Stomach (tissue), 9 donors: ENCODE measurements around the gene PDE4D. TPM values are rescaled to one million over a fixed set of nuclear protein-coding genes. Genes with fewer than 3 reads are reported as not detected.

Experiments
- DNase-seq, 2 donors: peaks; one replicate each; pipeline versions ENCODE4 v3.0.0 to v3.0.0-alpha.2; 2013 to 2019
- H3K27ac ChIP-seq, 5 donors: fragments of 200-600 bp in 4 of 5; sonication (generic) in 4 of 5; one replicate each; pipeline ENCODE4 v1.5.1; 2013 to 2019; ENCODE audit warnings: mild to moderate bottlenecking in 1 of 5, moderate library complexity in 1 of 5
- H3K27me3 ChIP-seq, 3 donors: fragments of 200-600 bp; sonication (generic); one replicate each; pipeline ENCODE4 v1.5.1; 2017 to 2019; ENCODE audit warnings: mixed run types in 1 of 3
- H3K36me3 ChIP-seq, 4 donors: fragments of 200-600 bp; sonication (generic); 1 replicate in 3 of 4; 2 replicates in 1 of 4; pipeline ENCODE4 v1.5.1; 2016 to 2019
- H3K4me1 ChIP-seq, 4 donors: fragments of 200-600 bp; sonication (generic); one replicate each; pipeline ENCODE4 v1.5.1; 2016 to 2019
- H3K4me3 ChIP-seq, 4 donors: fragments of 200-600 bp; sonication (generic) in 3 of 4; one replicate each; pipeline ENCODE4 v1.5.1; 2016 to 2019; ENCODE audit warnings: mild to moderate bottlenecking in 1 of 4
- H3K9me3 ChIP-seq, 4 donors: fragments of 200-600 bp; sonication (generic); one replicate each; pipeline ENCODE4 v1.5.1; 2016 to 2019
- EP300 ChIP-seq: sonication (generic); formaldehyde crosslinking; IDR thresholded peaks from one replicate; pipeline ENCODE4 v1.6.1; 2017; ENCODE audit warnings: antibody characterized with exemption
- POLR2A ChIP-seq, 4 donors: fragments of 450-650 bp; IDR thresholded peaks; one replicate each; pipeline ENCODE4 v1.6.1; 2016; ENCODE audit warnings: antibody characterized with exemption in 4 of 4, control low read depth in 2 of 4, mild to moderate bottlenecking in 1 of 4, moderate library complexity in 1 of 4
- POLR2AphosphoS5 ChIP-seq, 3 donors: sonication (generic); formaldehyde crosslinking; IDR thresholded peaks; one replicate each; pipeline ENCODE4 v1.6.1; 2016; ENCODE audit warnings: antibody characterized with exemption in 3 of 3
- WGBS, 5 donors: extraction: QIAGEN DNeasy Blood & Tissue Kit in 3 of 5; methylation state at CpG; one replicate each; pipeline versions ENCODE4 v1.1.5 to v1.1.7; 2013 to 2018; 5-methylcytosine and 5-hydroxymethylcytosine counted together
- intact Hi-C: fragments of 100-400 bp; cut with DNase I; formaldehyde crosslinking; loops from one replicate; pipeline ENCODE4 v1.15.1; 2023; ENCODE audit warnings: low total_unique reads
- polyA plus RNA-seq, 3 donors: library from polyadenylated mRNA; stranded (reverse); fragments of 200-250 nt; gene quantifications; one replicate each; pipeline ENCODE4 v1.2.3, GENCODE V29; 2013
- total RNA-seq, 5 donors: library from RNA; depleted of rRNA; stranded (reverse); fragments of >200 nt; gene quantifications; one replicate each; pipeline versions ENCODE4 v1.1.0 to v1.2.3, GENCODE V29; 2014 to 2016
- TF ChIP-seq, protein P1 (sequence below), 7 experiments: fragments of 450-650 bp in 4 of 7; fragments of 200-600 bp in 3 of 7; sonication (generic) in 3 of 7; IDR thresholded peaks; one replicate each; pipeline ENCODE4 v1.5.1; 2016 to 2019; ENCODE audit warnings: antibody characterized with exemption in 7 of 7, control low read depth in 2 of 7, mild to moderate bottlenecking in 1 of 7
- donor health status: healthy with polysubstance abuse.
- donor health status: Bipolar disorder and iron deficiency.
- donor health status: healthy.

PDE4D gene
- total and polyA plus RNA-seq, 8 donors: 3.1 to 147 (median 97.3) TPM

DNA sequence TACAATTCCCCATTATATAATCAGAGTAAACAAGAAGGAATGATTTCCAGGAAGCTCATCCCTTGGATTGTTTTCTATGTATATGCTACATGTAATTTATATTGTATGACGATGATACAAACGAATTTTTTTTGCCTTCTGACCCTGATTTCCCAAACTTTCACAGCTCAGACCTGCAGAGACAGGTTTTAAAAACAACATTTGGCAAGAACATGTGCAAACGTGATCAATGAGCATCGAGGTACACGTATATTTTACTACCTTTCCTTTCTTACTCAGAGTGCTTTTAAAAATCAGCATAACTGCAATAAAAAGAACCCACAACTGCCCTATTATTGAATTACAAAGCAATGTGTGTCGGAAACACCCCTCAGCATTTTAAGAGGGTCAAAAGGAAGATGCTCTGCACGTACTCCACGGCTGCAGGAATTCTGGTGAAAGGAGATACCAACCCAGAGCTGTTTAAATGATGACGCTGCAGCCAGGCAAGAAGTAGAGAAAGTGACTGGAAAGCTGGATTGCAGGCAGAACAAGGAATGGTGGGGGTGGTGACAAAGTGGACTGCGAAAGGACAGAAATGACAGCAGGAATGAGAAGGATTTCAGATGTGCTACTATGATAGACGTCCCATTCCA is 777.2 kb downstream of the PDE4D start:
- Histone ChIP-seq H3K9me3 (no peaks in the 10 kb centered on the region), H3K27me3 (no peaks in the 10 kb centered on the region), H3K36me3 (no peaks in the 10 kb centered on the region), H3K4me3 (no peak overlapping the region), H3K4me1 (peaks cover 4 to 35% (median 20%) of the 10 kb centered on the region in 4 donors), H3K27ac (no peak overlapping the region)
- intact Hi-C loops: no loop called here
- no peak for DNase-seq
- TF ChIP-seq, protein P1, sequence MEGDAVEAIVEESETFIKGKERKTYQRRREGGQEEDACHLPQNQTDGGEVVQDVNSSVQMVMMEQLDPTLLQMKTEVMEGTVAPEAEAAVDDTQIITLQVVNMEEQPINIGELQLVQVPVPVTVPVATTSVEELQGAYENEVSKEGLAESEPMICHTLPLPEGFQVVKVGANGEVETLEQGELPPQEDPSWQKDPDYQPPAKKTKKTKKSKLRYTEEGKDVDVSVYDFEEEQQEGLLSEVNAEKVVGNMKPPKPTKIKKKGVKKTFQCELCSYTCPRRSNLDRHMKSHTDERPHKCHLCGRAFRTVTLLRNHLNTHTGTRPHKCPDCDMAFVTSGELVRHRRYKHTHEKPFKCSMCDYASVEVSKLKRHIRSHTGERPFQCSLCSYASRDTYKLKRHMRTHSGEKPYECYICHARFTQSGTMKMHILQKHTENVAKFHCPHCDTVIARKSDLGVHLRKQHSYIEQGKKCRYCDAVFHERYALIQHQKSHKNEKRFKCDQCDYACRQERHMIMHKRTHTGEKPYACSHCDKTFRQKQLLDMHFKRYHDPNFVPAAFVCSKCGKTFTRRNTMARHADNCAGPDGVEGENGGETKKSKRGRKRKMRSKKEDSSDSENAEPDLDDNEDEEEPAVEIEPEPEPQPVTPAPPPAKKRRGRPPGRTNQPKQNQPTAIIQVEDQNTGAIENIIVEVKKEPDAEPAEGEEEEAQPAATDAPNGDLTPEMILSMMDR (IDR thresholded peaks at IDR 0.05): no peak
- TF ChIP-seq POLR2A (IDR thresholded peaks at IDR 0.05) (no peak), POLR2AphosphoS5 (IDR thresholded peaks at IDR 0.05) (no peak), EP300 (no peak)
- 76 to 81% (median 78%) methylated on average over 11 of the region's 11 CpGs for WGBS, 5 donors

DNA sequence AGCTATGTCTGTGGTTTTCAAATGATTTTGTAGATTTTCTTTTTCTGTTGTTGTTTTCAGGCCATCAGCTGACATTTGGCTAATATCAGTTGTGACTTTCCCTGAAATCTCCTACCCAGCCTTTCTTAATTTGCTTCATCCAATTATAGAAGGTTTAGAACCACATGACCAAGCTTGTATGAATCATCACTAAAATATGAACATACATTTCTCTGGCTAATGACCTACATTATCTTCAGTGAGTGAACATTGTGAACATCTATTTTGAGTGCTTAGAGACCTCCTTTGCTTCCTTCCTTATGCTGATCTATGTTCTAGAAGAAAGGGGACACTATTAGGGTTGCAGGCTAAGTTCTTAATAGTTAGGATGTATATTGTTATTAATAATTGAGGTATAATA is 778.2 kb downstream of the PDE4D start:
- intact Hi-C loops: no loop called here
- H3K9me3 ChIP-seq: no peaks in the 10 kb centered on the region
- no peaks in the 10 kb centered on the region for H3K27me3 ChIP-seq
- DNase-seq: no peak
- no peak overlapping the region for H3K27ac ChIP-seq
- peaks cover 4 to 35% (median 20%) of the 10 kb centered on the region in 4 donors for H3K4me1 ChIP-seq
- no peaks in the 10 kb centered on the region for H3K36me3 ChIP-seq
- TF ChIP-seq EP300 (no peak), POLR2AphosphoS5 (IDR thresholded peaks at IDR 0.05) (no peak), POLR2A (IDR thresholded peaks at IDR 0.05) (no peak)
- TF ChIP-seq, protein P1 (IDR thresholded peaks at IDR 0.05): no peak
- H3K4me3 ChIP-seq: no peak overlapping the region

DNA sequence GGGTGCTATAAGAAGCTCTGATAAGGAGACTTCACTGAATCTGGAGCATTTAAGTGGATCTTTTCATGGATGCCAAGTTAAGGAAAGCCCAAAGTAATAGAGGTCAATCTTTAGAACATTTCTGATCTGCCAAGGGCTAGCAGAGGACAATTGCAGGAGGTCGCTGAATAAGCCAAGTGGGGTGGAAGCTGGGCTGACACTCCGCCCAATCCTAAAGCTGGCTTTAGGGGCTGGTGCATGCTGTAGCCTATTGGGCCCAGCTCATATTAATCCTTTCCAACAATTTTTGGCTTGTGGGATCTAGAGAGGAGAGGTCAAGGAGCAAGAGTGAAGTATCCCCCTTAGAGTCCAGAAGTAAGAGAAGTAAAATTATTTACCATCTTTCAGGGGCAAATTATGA is 784.1 kb downstream of the PDE4D start:
- H3K4me3 ChIP-seq: no peak overlapping the region
- peak overlapping the region in 1 of 5 donors; percentile 0 for H3K27ac ChIP-seq
- H3K4me1 ChIP-seq: peaks cover 0 to 30% (median 14%) of the 10 kb centered on the region in 4 donors
- no peak for DNase-seq
- H3K9me3 ChIP-seq: no peaks in the 10 kb centered on the region
- no peaks in the 10 kb centered on the region for H3K36me3 ChIP-seq
- TF ChIP-seq EP300 (no peak), POLR2AphosphoS5 (IDR thresholded peaks at IDR 0.05) (no peak), POLR2A (IDR thresholded peaks at IDR 0.05) (no peak)
- TF ChIP-seq, protein P1 (IDR thresholded peaks at IDR 0.05): no peak
- no peaks in the 10 kb centered on the region for H3K27me3 ChIP-seq
- 89 to 92% (median 90%) methylated on average over 2 of the region's 2 CpGs for WGBS, 5 donors
- intact Hi-C loops: no loop called here

DNA sequence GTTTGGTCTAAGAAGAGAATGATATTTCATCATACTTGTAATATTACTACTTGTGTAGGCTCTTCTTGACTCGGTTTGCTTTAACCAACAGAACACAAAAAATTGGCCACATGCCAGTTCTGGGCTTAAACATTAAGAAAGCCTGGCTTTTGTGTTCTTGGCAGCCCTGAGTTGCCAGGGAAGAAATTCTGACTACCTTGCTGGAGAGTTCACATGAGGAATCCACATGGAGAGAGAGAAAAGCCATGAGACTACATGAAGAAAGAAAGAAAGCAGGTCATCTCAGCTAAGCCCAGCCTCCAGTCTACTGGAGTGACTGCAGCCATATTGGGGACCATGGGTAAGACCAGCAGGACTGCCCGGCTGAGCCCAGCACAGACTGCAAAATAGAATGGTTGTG is 785.8 kb downstream of the PDE4D start:
- H3K36me3 ChIP-seq: no peaks in the 10 kb centered on the region
- no peak overlapping the region for H3K4me3 ChIP-seq
- whole genome bisulfite sequencing, 5 donors: 50 to 61% (median 57%) methylated on average over 2 of the region's 2 CpGs
- no peaks in the 10 kb centered on the region for H3K9me3 ChIP-seq
- DNase-seq: peak; percentile 65 to 68
- H3K27me3 ChIP-seq: no peaks in the 10 kb centered on the region
- peaks cover 0 to 36% (median 16%) of the 10 kb centered on the region in 4 donors for H3K4me1 ChIP-seq
- intact Hi-C loops: no loop called here
- peak overlapping the region in 4 of 5 donors; percentile 5 to 67 (median 32) for H3K27ac ChIP-seq
- TF ChIP-seq, protein P1 (IDR thresholded peaks at IDR 0.05): no peak
- TF ChIP-seq POLR2AphosphoS5 (IDR thresholded peaks at IDR 0.05) (peak in 2 of 3 donors; percentile 31 to 46), POLR2A (IDR thresholded peaks at IDR 0.05) (no peak), EP300 (no peak)
